ENCODE data around the gene EEF2K. TPM values are rescaled to one million over a fixed set of nuclear protein-coding genes. Genes with fewer than 3 reads are reported as not detected.

The EEF2K gene
- total and polyA plus RNA-seq, 2 donors (not counting 1 experiment from before 2014, with no cell fraction given): 11.8 to 28.7 TPM

DNA sequence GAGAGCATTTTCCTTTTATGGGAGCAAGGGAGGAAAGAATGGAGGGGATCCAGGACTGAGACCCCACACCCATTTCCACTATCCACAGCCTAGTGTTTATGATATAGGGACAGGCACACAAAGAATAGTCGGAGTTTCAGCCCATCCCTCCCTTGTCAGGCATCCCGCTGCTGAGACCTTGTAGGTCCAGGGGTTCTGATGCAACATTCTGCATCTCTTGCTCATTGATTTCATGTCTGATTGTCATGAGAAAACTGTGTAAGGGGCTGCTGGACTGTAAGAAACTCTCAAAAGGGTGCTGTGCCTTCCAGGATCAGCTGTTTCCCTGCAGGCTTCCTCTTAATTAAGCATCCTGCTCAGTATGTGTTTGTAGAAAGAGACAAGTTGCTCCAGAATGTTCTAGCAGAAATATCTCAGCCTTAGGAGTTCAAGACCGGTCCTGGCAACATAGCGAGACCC, 85.8 kb downstream of the EEF2K start:
- H3K9ac ChIP-seq (ENCODE audit: low read length): no peak overlapping the region
- DNase-seq (no peak), ATAC-seq (ENCODE audit: low read depth) (no peak)
- ChIA-PET CTCF (interaction anchor here (1.1 kb wide), 1 partner anchor 108 kb away, joined by 3 read pairs; no protein-coding TSS in a partner anchor), POLR2A (no interaction called here)
- no peak overlapping the region for H2AFZ ChIP-seq (ENCODE audit: insufficient read depth, low read depth, low read length, poor library complexity, severe bottlenecking)
- H3K4me2 ChIP-seq (replicated peaks; ENCODE audit: low read depth, low read length, poor library complexity, severe bottlenecking): no peak overlapping the region
- H3K4me3 ChIP-seq (ENCODE audit: control extremely low read depth in 1 of 5, extremely low read depth in 1 of 5, insufficient read depth in 1 of 5, low read depth in 2 of 5, low read length in 4 of 5): no peak overlapping the region
- no peaks in the 10 kb centered on the region for H3K27me3 Mint-ChIP-seq
- intact Hi-C loops (cut with micrococcal nuclease): no loop called here
- 98% methylated on average over 4 of the region's 4 CpGs for WGBS (ENCODE audit: insufficient coverage)
- H3K79me2 ChIP-seq (ENCODE audit: control insufficient read depth, insufficient read depth, low read length): no peaks in the 10 kb centered on the region
- no peak overlapping the region for H3K27ac Mint-ChIP-seq
- H3K36me3 ChIP-seq (replicated peaks in 1 of 2; ENCODE audit: control extremely low read depth in 1 of 2, control insufficient read depth in 1 of 2, extremely low read depth in 1 of 2, insufficient read depth in 2 of 2, low read length in 1 of 2): no peaks in the 10 kb centered on the region
- H3K9me3 Mint-ChIP-seq (ENCODE audit: insufficient read depth): no peaks in the 10 kb centered on the region
- peaks cover 8% of the 10 kb centered on the region for H3K4me1 Mint-ChIP-seq
- no peak overlapping the region for H3K27ac ChIP-seq (ENCODE audit: low read length in 2 of 2)
- no peak overlapping the region for H3K4me3 Mint-ChIP-seq
- no peaks in the 10 kb centered on the region for H4K20me1 ChIP-seq (ENCODE audit: control insufficient read depth, insufficient read depth, low read length, poor library complexity, severe bottlenecking)
- H3K4me1 ChIP-seq (ENCODE audit: control insufficient read depth in 2 of 2, insufficient read depth in 2 of 2, low read length in 2 of 2): peaks cover 5 to 8% of the 10 kb centered on the region in 2 donors
- no peak for TF ChIP-seq EZH2 (IDR thresholded peaks at IDR 0.05; ENCODE audit: borderline replicate concordance, insufficient read depth, low read depth, low read length, poor library complexity, severe bottlenecking)
- TF ChIP-seq, protein P1, sequence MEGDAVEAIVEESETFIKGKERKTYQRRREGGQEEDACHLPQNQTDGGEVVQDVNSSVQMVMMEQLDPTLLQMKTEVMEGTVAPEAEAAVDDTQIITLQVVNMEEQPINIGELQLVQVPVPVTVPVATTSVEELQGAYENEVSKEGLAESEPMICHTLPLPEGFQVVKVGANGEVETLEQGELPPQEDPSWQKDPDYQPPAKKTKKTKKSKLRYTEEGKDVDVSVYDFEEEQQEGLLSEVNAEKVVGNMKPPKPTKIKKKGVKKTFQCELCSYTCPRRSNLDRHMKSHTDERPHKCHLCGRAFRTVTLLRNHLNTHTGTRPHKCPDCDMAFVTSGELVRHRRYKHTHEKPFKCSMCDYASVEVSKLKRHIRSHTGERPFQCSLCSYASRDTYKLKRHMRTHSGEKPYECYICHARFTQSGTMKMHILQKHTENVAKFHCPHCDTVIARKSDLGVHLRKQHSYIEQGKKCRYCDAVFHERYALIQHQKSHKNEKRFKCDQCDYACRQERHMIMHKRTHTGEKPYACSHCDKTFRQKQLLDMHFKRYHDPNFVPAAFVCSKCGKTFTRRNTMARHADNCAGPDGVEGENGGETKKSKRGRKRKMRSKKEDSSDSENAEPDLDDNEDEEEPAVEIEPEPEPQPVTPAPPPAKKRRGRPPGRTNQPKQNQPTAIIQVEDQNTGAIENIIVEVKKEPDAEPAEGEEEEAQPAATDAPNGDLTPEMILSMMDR (IDR thresholded peaks at IDR 0.05): no peak
- H3K9me3 ChIP-seq (ENCODE audit: control extremely low read depth in 1 of 3, control insufficient read depth in 2 of 3, insufficient read depth in 1 of 3, low read length in 2 of 3): no peaks in the 10 kb centered on the region
- no peaks in the 10 kb centered on the region for H3K27me3 ChIP-seq (replicated peaks in 1 of 4; ENCODE audit: control extremely low read depth in 1 of 4, control insufficient read depth in 3 of 4, insufficient read depth in 4 of 4, low read length in 3 of 4)

DNA sequence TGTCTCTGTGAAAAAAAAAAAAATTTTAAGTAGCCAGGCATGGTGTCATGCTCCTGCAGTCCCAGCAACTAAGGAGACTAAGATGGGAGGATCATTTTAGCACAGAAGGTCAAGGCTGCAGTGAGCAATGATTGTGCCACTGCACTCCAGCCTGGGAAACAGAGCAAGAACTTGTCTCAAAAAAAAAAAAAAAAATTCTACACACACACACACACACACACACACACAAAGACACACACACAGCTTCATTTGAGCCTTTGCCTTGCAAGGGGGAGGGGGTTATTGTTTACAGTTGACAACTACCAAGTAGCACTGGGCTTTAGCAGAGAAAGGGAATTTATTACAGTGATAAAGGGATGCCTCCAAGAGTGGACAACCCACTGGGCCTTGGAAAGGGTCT, 86.2 kb downstream of the EEF2K start:
- intact Hi-C loops (cut with micrococcal nuclease): no loop called here

More for the DNA sequence above, 86.2 kb downstream of the EEF2K start:
- peaks cover 5 to 8% of the 10 kb centered on the region in 2 donors for H3K4me1 ChIP-seq (ENCODE audit: control insufficient read depth in 2 of 2, insufficient read depth in 2 of 2, low read length in 2 of 2)
- H2AFZ ChIP-seq (ENCODE audit: insufficient read depth, low read depth, low read length, poor library complexity, severe bottlenecking): no peak overlapping the region
- no peaks in the 10 kb centered on the region for H3K27me3 ChIP-seq (replicated peaks in 1 of 4; ENCODE audit: control extremely low read depth in 1 of 4, control insufficient read depth in 3 of 4, insufficient read depth in 4 of 4, low read length in 3 of 4)
- TF ChIP-seq, protein P1 (IDR thresholded peaks at IDR 0.05): no peak
- TF ChIP-seq EZH2 (IDR thresholded peaks at IDR 0.05; ENCODE audit: borderline replicate concordance, insufficient read depth, low read depth, low read length, poor library complexity, severe bottlenecking): no peak
- no peaks in the 10 kb centered on the region for H3K36me3 ChIP-seq (replicated peaks in 1 of 2; ENCODE audit: control extremely low read depth in 1 of 2, control insufficient read depth in 1 of 2, extremely low read depth in 1 of 2, insufficient read depth in 2 of 2, low read length in 1 of 2)
- CTCF ChIA-PET: interaction anchor here (1.1 kb wide), 1 partner anchor 109 kb away, joined by 3 read pairs; no protein-coding TSS in a partner anchor
- H3K9me3 ChIP-seq (ENCODE audit: control extremely low read depth in 1 of 3, control insufficient read depth in 2 of 3, insufficient read depth in 1 of 3, low read length in 2 of 3): no peaks in the 10 kb centered on the region
- no peaks in the 10 kb centered on the region for H3K9me3 Mint-ChIP-seq (ENCODE audit: insufficient read depth)
- H3K4me2 ChIP-seq (replicated peaks; ENCODE audit: low read depth, low read length, poor library complexity, severe bottlenecking): no peak overlapping the region
- H3K4me3 Mint-ChIP-seq: no peak overlapping the region
- H4K20me1 ChIP-seq (ENCODE audit: control insufficient read depth, insufficient read depth, low read length, poor library complexity, severe bottlenecking): no peaks in the 10 kb centered on the region
- no peak overlapping the region for H3K9ac ChIP-seq (ENCODE audit: low read length)
- ATAC-seq (ENCODE audit: low read depth) (no peak), DNase-seq (no peak)
- H3K27ac ChIP-seq (ENCODE audit: low read length in 2 of 2): no peak overlapping the region
- no peak overlapping the region for H3K27ac Mint-ChIP-seq
- H3K79me2 ChIP-seq (ENCODE audit: control insufficient read depth, insufficient read depth, low read length): no peaks in the 10 kb centered on the region
- H3K4me1 Mint-ChIP-seq: peaks cover 11% of the 10 kb centered on the region
- POLR2A ChIA-PET: no interaction called here
- H3K27me3 Mint-ChIP-seq: no peaks in the 10 kb centered on the region
- H3K4me3 ChIP-seq (ENCODE audit: control extremely low read depth in 1 of 5, extremely low read depth in 1 of 5, insufficient read depth in 1 of 5, low read depth in 2 of 5, low read length in 4 of 5): no peak overlapping the region
